GM18502 (cell line): Measurements from ENCODE around the gene TIMM44.
"Not testable (repeated sequence)": the region's sequence is repeated elsewhere in the genome, so short reads cannot be mapped to it uniquely, and the experiment has no call there.

Source experiments
- ATAC-seq: cut with Tn5 transposase; IDR thresholded peaks from one replicate; pipeline ENCODE4 v1.9.1; 2021; ENCODE audit warnings: mild to moderate bottlenecking; ENCODE audit not compliant: unreplicated experiment, poor library complexity

Gene TIMM44

DNA sequence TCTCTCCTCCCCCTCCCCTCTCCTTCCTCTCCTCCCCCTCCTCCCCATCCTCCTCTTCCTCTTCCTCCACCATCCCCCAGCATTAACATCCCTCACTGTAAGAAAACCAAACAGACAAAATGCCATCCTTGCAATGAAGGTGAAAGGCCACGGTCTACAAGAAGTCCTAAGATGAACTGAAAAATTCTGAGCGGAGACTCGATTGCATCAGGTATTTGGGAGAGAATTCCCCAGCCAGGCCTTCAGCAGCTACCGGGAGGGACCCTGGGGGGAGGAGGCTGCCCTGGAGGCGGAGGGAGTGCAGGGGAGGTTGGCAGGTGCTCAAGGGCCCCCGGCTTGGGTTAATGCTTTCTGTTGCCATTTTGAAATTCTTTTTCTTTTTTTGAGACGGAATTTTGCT is 10.1 kb upstream of the TIMM44 start:
- no peak for ATAC-seq

DNA sequence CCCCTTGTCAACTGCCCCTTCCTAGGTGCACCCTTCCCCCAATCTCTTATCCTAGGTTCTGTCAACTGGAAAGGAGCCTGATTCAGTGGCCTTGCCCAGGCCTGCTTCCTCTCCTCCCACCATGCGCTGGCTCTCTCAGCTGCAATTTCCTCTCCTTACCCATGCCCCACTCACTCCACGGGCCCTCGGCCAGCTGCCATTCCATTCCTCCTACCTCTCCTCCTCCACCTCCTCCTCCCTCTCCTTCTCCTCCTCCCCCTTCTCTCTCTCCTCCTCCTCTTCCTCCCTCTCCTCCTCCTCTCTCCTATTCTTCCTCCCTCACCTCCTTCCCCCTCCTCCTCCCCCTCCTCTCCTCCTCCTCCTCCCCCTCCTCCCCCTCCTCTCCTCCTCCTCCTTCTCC is 9.6 kb upstream of the TIMM44 start:
- no peak for ATAC-seq

DNA sequence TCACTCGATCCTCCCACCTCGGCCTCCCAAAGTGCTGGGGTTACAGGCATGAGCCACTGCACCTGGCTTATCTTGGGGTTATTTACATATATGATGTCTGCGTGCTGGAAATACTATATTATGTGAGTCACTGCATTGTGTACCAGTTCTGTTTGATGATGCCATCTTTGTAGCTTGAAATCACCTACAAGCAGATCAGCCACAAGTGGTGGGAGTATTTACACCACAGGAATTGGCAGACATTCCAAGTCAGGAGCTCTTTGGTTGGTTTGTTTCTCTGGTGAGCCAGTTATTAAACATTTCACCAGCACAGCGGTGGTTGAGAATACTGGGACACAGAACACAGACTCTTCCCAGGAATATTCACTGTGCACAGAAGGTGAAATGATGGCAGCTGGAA is 4.5 kb upstream of the TIMM44 start:
- ATAC-seq: no peak

GRCh38 chr19:7944177-7944761 is 803 bp upstream of the TIMM44 start:
- ATAC-seq: peak; percentile 32

DNA sequence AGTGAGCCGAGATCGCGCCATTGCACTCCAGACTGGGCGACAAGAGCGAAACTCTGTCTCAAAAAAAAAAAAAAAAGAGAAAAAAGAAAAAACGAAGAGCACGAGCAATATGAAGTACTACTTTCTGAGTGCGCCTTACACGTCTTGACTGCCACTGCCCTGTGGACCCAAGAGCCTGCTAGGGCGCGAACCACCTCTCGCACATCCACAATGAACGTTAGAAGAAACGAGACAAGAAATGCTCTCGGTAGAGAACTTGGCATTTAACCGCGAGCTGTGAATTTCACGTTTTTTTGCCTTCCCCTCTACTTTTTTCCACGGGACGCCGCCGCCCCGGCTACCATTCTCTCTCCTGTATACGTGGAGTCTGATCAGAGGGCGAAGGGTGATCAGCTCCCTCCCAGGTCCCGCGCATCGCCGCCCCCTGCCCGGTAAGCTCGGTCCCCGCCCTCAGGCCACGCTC is 454 bp downstream of the TIMM44 start:
- peak; percentile 32 for ATAC-seq

GRCh38 chr19:7941895-7942596 is 1.4 kb downstream of the TIMM44 start:
- no peak for ATAC-seq

GRCh38 chr19:7940841-7941240 is 2.6 kb downstream of the TIMM44 start:
- ATAC-seq: no peak

DNA sequence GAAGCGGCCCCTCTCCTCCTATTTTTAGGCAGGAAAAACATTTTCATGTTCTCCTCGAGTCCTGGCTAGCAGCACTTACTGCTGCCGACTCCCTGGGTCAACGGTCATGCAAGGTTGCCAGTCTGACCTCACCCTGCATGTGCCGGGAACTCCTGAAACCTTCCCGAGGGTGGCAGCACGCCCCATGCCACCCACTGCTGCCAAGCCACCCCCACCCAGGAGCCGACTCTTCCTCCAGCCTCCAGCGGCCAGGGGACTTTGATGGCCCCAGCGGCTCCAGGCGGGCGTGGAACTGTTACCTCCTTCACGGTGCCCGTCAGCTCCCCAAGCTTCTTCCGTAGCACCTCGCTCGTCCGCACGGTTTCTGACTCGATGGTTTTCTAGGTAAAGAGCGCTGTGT is 8.7 kb downstream of the TIMM44 start:
- no peak for ATAC-seq

DNA sequence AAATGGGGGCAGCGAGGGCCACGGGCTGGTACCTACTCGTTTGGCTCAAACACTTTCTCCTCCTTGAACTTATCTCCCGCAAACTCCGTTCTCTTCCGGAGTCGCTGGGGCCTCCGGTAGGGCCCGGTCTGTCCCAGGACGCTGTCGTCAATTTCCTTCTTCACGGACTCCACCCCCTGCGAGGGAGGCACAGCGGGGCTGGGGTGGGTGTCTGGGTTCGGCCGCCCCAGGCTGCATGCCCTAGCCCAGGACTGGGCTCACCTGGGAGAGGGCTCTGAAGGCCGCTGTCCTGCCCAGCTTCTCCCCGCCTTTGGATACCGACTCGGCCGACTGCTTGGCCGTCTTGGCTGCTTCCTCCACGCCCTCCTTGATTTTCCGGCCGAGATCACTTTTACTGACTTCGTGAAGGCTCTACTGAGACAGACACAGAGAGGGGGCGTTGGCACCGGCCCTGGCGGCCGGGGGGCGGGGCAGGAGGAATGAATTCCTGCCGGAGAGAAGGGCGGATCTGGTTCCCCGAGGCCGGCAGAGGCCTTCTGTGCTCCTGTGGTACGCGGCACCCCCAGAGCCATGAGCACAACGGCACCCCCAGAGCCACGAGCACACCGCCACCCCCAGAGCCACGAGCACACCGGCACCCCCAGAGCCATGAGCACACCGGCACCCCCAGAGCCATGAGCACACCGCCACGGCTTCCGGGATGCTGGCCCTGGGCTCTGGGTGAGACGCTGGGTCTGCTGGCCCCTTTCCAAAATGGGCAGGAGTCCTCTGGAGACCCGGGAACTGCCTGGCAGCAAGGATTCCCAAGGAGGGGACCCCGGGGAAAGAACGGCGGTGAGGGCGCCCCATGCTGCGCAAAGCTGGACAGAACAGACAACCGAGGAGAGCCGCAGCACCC is 9.4 kb downstream of the TIMM44 start:
- no peak for ATAC-seq

GRCh38 chr19:7933411-7933810 is 10.1 kb downstream of the TIMM44 start:
- no peak for ATAC-seq

- ATAC-seq: no peak
Measured at GRCh38 chr19:7932930-7933300, 10.6 kb downstream of the TIMM44 start.

DNA sequence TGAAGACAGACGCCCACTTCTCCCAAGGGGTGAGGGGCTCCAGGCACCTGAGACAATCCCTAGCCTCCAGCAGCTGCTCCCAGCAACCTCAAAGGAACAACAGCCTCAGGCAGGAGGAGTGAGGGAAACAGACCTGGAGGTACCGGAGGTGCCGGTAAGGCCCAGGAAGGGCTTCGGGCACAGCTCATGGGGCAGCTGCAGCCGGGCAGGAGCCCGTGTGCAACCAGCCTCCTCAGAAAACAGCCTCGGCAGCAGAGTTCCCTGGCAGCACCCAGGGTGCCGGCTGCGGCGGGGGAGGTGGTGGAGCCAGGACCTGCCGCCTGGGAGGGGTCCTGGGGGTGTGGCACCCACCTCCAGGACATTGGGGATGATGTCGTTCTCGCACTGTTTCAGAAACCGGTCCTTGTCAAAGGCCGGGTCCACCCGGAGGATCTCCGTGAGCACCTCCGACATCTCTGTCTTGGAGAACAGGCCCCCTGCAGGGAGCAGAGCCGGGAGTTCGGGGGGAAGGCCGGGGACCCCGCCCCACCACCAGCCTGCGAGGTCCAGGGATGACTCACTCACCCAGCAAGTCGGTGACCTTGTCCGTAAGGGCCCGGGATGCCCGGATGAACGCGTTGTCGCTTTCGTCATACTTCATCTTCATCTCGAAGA is 11.1 kb downstream of the TIMM44 start:
- ATAC-seq: no peak

DNA sequence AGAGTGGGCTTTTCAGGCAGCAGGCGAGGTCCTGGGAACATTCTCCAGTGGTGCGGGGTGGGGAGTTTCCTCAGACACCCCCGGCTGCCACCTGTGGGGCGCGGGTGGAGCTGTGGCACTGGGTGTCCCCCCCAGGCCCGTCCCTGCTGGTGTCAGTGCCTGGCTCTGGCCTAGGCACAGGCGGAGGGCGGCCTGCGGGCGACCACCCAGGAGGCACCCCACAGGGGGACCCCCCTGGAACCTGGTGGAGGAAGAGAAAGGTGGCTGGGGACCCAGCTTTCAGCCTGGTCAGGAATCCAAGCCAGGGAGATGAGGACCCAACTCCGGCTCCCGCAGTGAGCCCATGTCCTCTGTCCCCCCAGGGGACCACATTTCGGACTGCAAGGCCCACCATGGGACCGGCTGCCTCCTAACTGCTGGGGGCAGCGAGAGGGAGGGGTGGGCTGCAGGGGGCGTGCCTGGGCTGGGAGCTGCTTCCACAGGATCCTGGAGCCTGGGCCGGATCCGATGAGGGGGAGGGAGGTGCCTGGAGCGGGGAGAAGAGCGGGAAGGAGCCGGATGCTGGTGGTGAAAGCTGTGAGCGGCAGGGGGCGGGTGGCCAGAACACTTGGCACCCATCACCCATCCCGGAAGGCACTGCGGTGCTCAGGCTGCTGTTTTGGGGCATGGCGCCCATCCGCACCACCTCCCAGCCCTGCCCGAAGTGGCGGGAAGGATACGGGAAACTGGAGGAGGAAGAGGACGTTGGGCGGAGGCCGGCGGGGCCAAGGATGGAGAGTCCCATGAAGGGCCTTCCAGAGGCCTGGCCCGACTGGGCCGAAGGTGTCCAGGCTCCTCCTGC is 12.0 kb downstream of the TIMM44 start:
- ATAC-seq: no peak

- ATAC-seq: no peak
Measured at GRCh38 chr19:7930765-7931164, 12.7 kb downstream of the TIMM44 start.

DNA sequence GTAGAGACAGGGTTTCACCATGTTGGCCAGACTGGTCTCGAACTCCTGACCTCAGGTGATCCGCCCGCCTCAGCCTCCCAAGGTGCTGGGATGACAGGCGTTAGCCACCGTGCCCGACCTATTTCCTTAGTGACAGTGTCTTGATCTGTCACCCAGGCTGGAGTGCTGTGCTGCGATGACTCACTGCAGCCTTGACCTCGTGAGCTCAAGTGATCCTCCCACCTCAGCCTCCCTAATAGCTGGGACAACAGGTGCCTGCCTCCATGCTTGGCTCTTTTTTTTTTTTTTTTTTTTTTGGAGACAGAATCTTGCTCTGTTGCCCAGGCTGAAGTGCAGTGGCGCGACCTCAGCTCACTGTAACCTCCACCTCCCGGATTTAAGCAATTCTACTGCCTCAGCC is 13.4 kb downstream of the TIMM44 start:
- not testable (repeated sequence) for ATAC-seq

GRCh38 chr19:7928741-7929701 is 14.4 kb downstream of the TIMM44 start:
- no peak for ATAC-seq

DNA sequence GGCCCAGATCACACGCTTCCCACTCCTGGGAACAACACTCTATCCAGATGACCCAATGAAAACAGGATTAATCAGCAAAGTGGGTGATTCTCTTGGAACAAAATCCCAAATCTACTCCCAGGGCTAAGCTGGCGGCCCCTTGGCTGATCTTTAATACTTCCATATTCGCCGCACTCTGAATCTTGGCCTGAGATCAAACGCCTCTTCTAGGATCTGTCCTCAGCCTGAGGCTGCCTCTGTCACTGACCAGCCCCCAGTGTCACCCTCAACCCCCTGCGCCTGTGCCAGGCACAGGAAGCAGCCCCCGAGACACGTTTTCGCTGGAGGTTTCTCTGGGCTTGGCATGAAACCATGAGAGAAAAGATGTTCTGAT is 15.1 kb downstream of the TIMM44 start:
- no peak for ATAC-seq

DNA sequence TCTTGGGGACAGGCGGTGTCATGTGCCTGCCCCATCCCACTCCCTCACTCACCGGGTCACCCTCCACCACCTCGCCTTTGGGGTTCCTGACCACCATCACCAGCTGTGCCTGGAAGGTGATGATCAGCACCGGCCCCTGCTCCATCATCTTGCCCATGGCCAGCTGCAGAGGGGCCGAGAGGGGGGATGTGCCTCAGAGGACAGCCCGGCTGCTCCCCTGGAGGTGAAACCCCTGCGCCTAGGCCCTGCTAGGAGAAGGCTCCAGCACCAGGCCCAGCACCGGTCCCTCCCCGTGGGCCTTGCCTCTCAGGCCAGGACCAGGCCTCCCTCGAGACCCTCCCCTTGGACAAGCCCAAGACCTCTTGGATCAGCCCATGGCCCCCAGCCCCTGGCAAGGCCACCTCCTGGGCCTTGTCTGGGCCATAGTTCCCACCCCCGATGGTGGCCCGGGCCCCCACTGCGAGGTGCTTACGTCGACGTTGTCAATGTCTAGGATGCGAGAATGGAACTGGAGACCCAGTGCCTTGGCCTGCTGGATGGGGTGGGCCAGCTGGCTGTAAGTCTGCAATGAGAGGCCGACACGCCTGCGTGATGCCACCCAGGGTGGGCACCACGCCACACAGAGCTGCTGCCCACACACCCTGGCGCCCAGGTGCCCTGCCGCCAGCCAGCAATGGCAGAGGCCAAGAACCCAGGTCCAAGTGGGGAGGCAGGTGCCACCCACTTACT is 15.7 kb downstream of the TIMM44 start:
- no peak for ATAC-seq
